ENCODE measurements around the gene LARGE2.
"Not testable (repeated sequence)": the region's sequence is repeated elsewhere in the genome, so short reads cannot be mapped to it uniquely, and the experiment has no call there.

Gene LARGE2

GRCh38 chr11:45896422-45896984 is 26.0 kb upstream of the LARGE2 start:
- DNase-seq (ENCODE audit: low read depth) = no peak

GRCh38 chr11:45897556-45897955 is 24.9 kb upstream of the LARGE2 start:
- no peak for DNase-seq (ENCODE audit: low read depth)

- DNase-seq (ENCODE audit: low read depth) = no peak
Observed at GRCh38 chr11:45899086-45899447, 23.4 kb upstream of the LARGE2 start.

GRCh38 chr11:45899448-45900174 is 22.8 kb upstream of the LARGE2 start:
- no peak for DNase-seq (ENCODE audit: low read depth)

- not testable (repeated sequence) for DNase-seq (ENCODE audit: low read depth)
Observed at GRCh38 chr11:45900175-45900800, 22.2 kb upstream of the LARGE2 start.

- no peak for DNase-seq (ENCODE audit: low read depth)
Observed at GRCh38 chr11:45900916-45901617, 21.4 kb upstream of the LARGE2 start.

GRCh38 chr11:45901626-45902025 is 20.8 kb upstream of the LARGE2 start:
- no peak for DNase-seq (ENCODE audit: low read depth)

GRCh38 chr11:45902452-45903380 is 19.7 kb upstream of the LARGE2 start:
- DNase-seq (ENCODE audit: low read depth) = no peak

GRCh38 chr11:45904309-45904915 is 18.0 kb upstream of the LARGE2 start:
- DNase-seq (ENCODE audit: low read depth) = no peak

- DNase-seq (ENCODE audit: low read depth) = no peak
Observed at GRCh38 chr11:45905095-45905494, 17.4 kb upstream of the LARGE2 start.

- not testable (repeated sequence) for DNase-seq (ENCODE audit: low read depth)
Observed at GRCh38 chr11:45905576-45905975, 16.9 kb upstream of the LARGE2 start.

GRCh38 chr11:45906096-45906682 is 16.3 kb upstream of the LARGE2 start:
- DNase-seq (ENCODE audit: low read depth) = no peak

GRCh38 chr11:45906965-45907611 is 15.4 kb upstream of the LARGE2 start, which contains the start of gene FREY1:
FREY1 (minus strand) TSS chr11:45907271; CDS start chr11:45907245, 26 bp downstream.
- DNase-seq (ENCODE audit: low read depth) = no peak

GRCh38 chr11:45907911-45908370 is 14.5 kb upstream of the LARGE2 start:
- no peak for DNase-seq (ENCODE audit: low read depth)

- no peak for DNase-seq (ENCODE audit: low read depth)
Observed at GRCh38 chr11:45909594-45910475, 12.6 kb upstream of the LARGE2 start.

- no peak for DNase-seq (ENCODE audit: low read depth)
Observed at GRCh38 chr11:45910623-45911022, 11.8 kb upstream of the LARGE2 start.

- no peak for DNase-seq (ENCODE audit: low read depth)
Observed at GRCh38 chr11:45913514-45913913, 8.9 kb upstream of the LARGE2 start.

GRCh38 chr11:45913942-45914635 is 8.4 kb upstream of the LARGE2 start:
- DNase-seq (ENCODE audit: low read depth) = no peak

GRCh38 chr11:45915446-45915845 is 7.0 kb upstream of the LARGE2 start:
- no peak for DNase-seq (ENCODE audit: low read depth)

All from activated T-helper 1 cell treated with Interleukin-2 at 50 U/mL for 16 hours (primary cell).